Stomach smooth muscle (tissue), 2 donors: ENCODE results near the gene CETP.
"Not testable (repeated sequence)": the region's sequence is repeated elsewhere in the genome, so short reads cannot be mapped to it uniquely, and the experiment has no call there.

ENCODE experiments used
- H3K27ac ChIP-seq: one replicate; pipeline ENCODE4 v1.7.0; 2013; ENCODE audit warnings: mild to moderate bottlenecking, low read length, inconsistent platforms
- H3K27me3 ChIP-seq, 2 donors: one replicate each; pipeline ENCODE4 v1.7.0; 2013; ENCODE audit warnings: low read length in 2 of 2; ENCODE audit not compliant: insufficient read depth in 2 of 2, control insufficient read depth in 1 of 2
- H3K36me3 ChIP-seq, 2 donors: one replicate each; pipeline ENCODE4 v1.7.0; 2013; ENCODE audit warnings: low read length in 2 of 2; ENCODE audit not compliant: control insufficient read depth in 2 of 2, insufficient read depth in 2 of 2
- H3K4me1 ChIP-seq: one replicate; pipeline ENCODE4 v1.7.0; 2013; ENCODE audit warnings: low read length; ENCODE audit not compliant: control insufficient read depth, insufficient read depth
- H3K4me3 ChIP-seq, 2 donors: one replicate each; pipeline ENCODE4 v1.7.0; 2013; ENCODE audit warnings: low read length in 2 of 2
- H3K9ac ChIP-seq, 2 donors: one replicate each; pipeline ENCODE4 v1.7.0; 2013; ENCODE audit warnings: low read length in 2 of 2, mild to moderate bottlenecking in 1 of 2
- H3K9me3 ChIP-seq, 2 donors: one replicate each; pipeline ENCODE4 v1.7.0; 2013; ENCODE audit warnings: low read length in 2 of 2; ENCODE audit not compliant: control insufficient read depth in 2 of 2
- donor health status: healthy.
- donor health status: Pancreatic carcinoma.

Gene CETP

GRCh38 chr16:56927471-56927870, 34.3 kb upstream of the CETP start:
- no peak overlapping the region for H3K27ac ChIP-seq
- H3K4me3 ChIP-seq: no peak overlapping the region
- H3K9ac ChIP-seq: no peak overlapping the region
- H3K27me3 ChIP-seq: no peaks in the 10 kb centered on the region
- H3K9me3 ChIP-seq: no peaks in the 10 kb centered on the region
- H3K4me1 ChIP-seq: peaks cover 5% of the 10 kb centered on the region
- no peaks in the 10 kb centered on the region for H3K36me3 ChIP-seq

GRCh38 chr16:56929639-56930038, 32.1 kb upstream of the CETP start:
- Histone ChIP-seq H3K36me3 (no peaks in the 10 kb centered on the region), H3K4me1 (peaks cover 9% of the 10 kb centered on the region), H3K27me3 (no peaks in the 10 kb centered on the region), H3K9ac (no peak overlapping the region), H3K9me3 (no peaks in the 10 kb centered on the region), H3K27ac (no peak overlapping the region), H3K4me3 (no peak overlapping the region)

- no peaks in the 10 kb centered on the region for H3K27me3 ChIP-seq
- H3K4me1 ChIP-seq: peaks cover 17% of the 10 kb centered on the region
- no peaks in the 10 kb centered on the region for H3K9me3 ChIP-seq
- peaks cover 4 to 7% of the 10 kb centered on the region in 2 donors for H3K36me3 ChIP-seq
- peak overlapping the region in 1 of 2 donors; percentile 69 for H3K9ac ChIP-seq
- peak overlapping the region; percentile 97 for H3K27ac ChIP-seq
- H3K4me3 ChIP-seq: peak overlapping the region in 1 of 2 donors; percentile 99
Observed at GRCh38 chr16:56930486-56931270, 31.1 kb upstream of the CETP start.

- H3K9ac ChIP-seq: peak overlapping the region; percentile 69 to 84
- peak overlapping the region; percentile 97 for H3K27ac ChIP-seq
- H3K27me3 ChIP-seq: no peaks in the 10 kb centered on the region
- peaks cover 10 to 11% of the 10 kb centered on the region in 2 donors for H3K36me3 ChIP-seq
- H3K4me1 ChIP-seq: peaks cover 17% of the 10 kb centered on the region
- no peaks in the 10 kb centered on the region for H3K9me3 ChIP-seq
- H3K4me3 ChIP-seq: peak overlapping the region; percentile 49 to 99
Observed at GRCh38 chr16:56931271-56931891, 30.4 kb upstream of the CETP start.

GRCh38 chr16:56931892-56932720, 29.6 kb upstream of the CETP start, which contains the start of gene HERPUD1:
TSS of gene HERPUD1 (plus strand) at chr16:56932142. CDS start at chr16:56932245, 103 bp downstream.
- H3K4me1 ChIP-seq: peaks cover 17% of the 10 kb centered on the region
- H3K4me3 ChIP-seq: peak within 1 kb of the TSS; percentile 98 to 99
- peaks cover 17 to 18% of the 10 kb centered on the region in 2 donors for H3K36me3 ChIP-seq
- H3K27ac ChIP-seq: peak within 1 kb of the TSS; percentile 97
- H3K9ac ChIP-seq: peak within 1 kb of the TSS; percentile 96 to 97
- H3K9me3 ChIP-seq: no peaks in the 10 kb centered on the region
- no peaks in the 10 kb centered on the region for H3K27me3 ChIP-seq

- Histone ChIP-seq H3K9ac (peak overlapping the region; percentile 96 to 97), H3K9me3 (no peaks in the 10 kb centered on the region), H3K36me3 (peaks cover 21 to 24% of the 10 kb centered on the region in 2 donors), H3K4me1 (peaks cover 17% of the 10 kb centered on the region), H3K27ac (peak overlapping the region; percentile 97), H3K27me3 (no peaks in the 10 kb centered on the region), H3K4me3 (peak overlapping the region; percentile 98 to 99)
Observed at GRCh38 chr16:56932721-56933619, 28.8 kb upstream of the CETP start.

GRCh38 chr16:56933828-56934598, 27.7 kb upstream of the CETP start:
- Histone ChIP-seq H3K27ac (peak overlapping the region; percentile 97), H3K9ac (peak overlapping the region; percentile 96 to 97), H3K4me3 (peak overlapping the region; percentile 98 to 99), H3K36me3 (peaks cover 28 to 35% of the 10 kb centered on the region in 2 donors), H3K27me3 (no peaks in the 10 kb centered on the region), H3K4me1 (peaks cover 17% of the 10 kb centered on the region), H3K9me3 (no peaks in the 10 kb centered on the region)

GRCh38 chr16:56934599-56935145, 27.1 kb upstream of the CETP start:
- H3K27me3 ChIP-seq, H3K27ac ChIP-seq, H3K9me3 ChIP-seq: not testable (repeated sequence)
- peak overlapping the region; percentile 43 to 97 for H3K9ac ChIP-seq
- peaks cover 17% of the 10 kb centered on the region for H3K4me1 ChIP-seq
- peaks cover 34 to 41% of the 10 kb centered on the region in 2 donors for H3K36me3 ChIP-seq
- H3K4me3 ChIP-seq: peak overlapping the region; percentile 98 to 99

- Histone ChIP-seq H3K27ac (no peak overlapping the region), H3K36me3 (peaks cover 40 to 47% of the 10 kb centered on the region in 2 donors), H3K9me3 (no peaks in the 10 kb centered on the region), H3K4me3 (peak overlapping the region; percentile 21 to 55), H3K4me1 (peaks cover 17% of the 10 kb centered on the region), H3K9ac (peak overlapping the region in 1 of 2 donors; percentile 28), H3K27me3 (no peaks in the 10 kb centered on the region)
Observed at GRCh38 chr16:56935201-56935600, 26.5 kb upstream of the CETP start.
